WTC11 (cell line): Measurements from ENCODE around the gene IRF2. TPM values are rescaled to one million over a fixed set of nuclear protein-coding genes. Genes with fewer than 3 reads are reported as not detected.

ENCODE experiments used
- ATAC-seq: fragments of 200-7000 bp; cut with Tn5 transposase; 2 replicates; pipeline ENCODE4 v1.10.0; 2021; ENCODE audit warnings: mild to moderate bottlenecking, moderate library complexity
- CTCF ChIA-PET: fragments of 300-600 bp; sonication (Branson Sonifier 250); formaldehyde crosslinking; loops from one replicate; lab custom pipeline; 2021; ENCODE audit warnings: antibody characterized with exemption; lab: Charles Lee
- POLR2A ChIA-PET: fragments of 350-600 bp; sonication (Branson Sonifier 250); formaldehyde crosslinking; loops from one replicate; lab custom pipeline; 2021; ENCODE audit warnings: antibody characterized with exemption; lab: Charles Lee
- DNase-seq: peaks from one replicate; pipeline ENCODE4 v3.0.0; 2021; ENCODE audit warnings: low spot score
- H3K27ac Mint-ChIP-seq: 2 replicates; pipeline ENCODE4 v1.8.0; 2021; ENCODE audit warnings: mixed read lengths
- H3K27me3 Mint-ChIP-seq: 2 replicates; pipeline ENCODE4 v1.8.0; 2021; ENCODE audit warnings: low read depth, mild to moderate bottlenecking, moderate library complexity, mixed read lengths
- H3K36me3 Mint-ChIP-seq: 2 replicates; pipeline ENCODE4 v1.8.0; 2021; ENCODE audit warnings: mixed read lengths
- H3K4me1 Mint-ChIP-seq: 2 replicates; pipeline ENCODE4 v1.8.0; 2022; ENCODE audit warnings: mixed read lengths
- H3K4me3 Mint-ChIP-seq: 2 replicates; pipeline ENCODE4 v1.8.0; 2021; ENCODE audit warnings: mild to moderate bottlenecking, moderate library complexity, mixed read lengths
- H3K9me3 Mint-ChIP-seq: 2 replicates; pipeline ENCODE4 v1.8.0; 2021; ENCODE audit warnings: mixed read lengths
- ELF4 ChIP-seq: sonication (generic); formaldehyde crosslinking; IDR thresholded peaks from 2 replicates; pipeline ENCODE4 v1.8.1; 2022; ENCODE audit warnings: low read depth, mild to moderate bottlenecking, moderate library complexity, missing genetic modification reagents
- EMX1 ChIP-seq: fragments of 250-450 bp; sonication (Bioruptor Pico); IDR thresholded peaks from 2 replicates; pipeline ENCODE4 v1.8.0; 2021; ENCODE audit warnings: mild to moderate bottlenecking
- FOXK1 ChIP-seq: sonication (generic); formaldehyde crosslinking; IDR thresholded peaks from 2 replicates; pipeline ENCODE4 v1.8.0; 2022; ENCODE audit warnings: mild to moderate bottlenecking, moderate library complexity, missing genetic modification reagents
- GRHL2 ChIP-seq: fragments of 250-450 bp; sonication (Bioruptor Pico); IDR thresholded peaks from 2 replicates; pipeline ENCODE4 v1.8.0; 2022; ENCODE audit warnings: mild to moderate bottlenecking, moderate library complexity; ENCODE audit not compliant: insufficient replicate concordance, severe bottlenecking
- IRF2 ChIP-seq: sonication (generic); formaldehyde crosslinking; IDR thresholded peaks from 2 replicates; pipeline ENCODE4 v1.8.0; 2022; ENCODE audit warnings: low read depth, missing genetic modification reagents, borderline replicate concordance
- MLX ChIP-seq: sonication (generic); formaldehyde crosslinking; IDR thresholded peaks from 2 replicates; pipeline ENCODE4 v1.8.1; 2023; ENCODE audit warnings: mild to moderate bottlenecking, missing genetic modification reagents, moderate library complexity
- PRDM15 ChIP-seq: sonication (generic); formaldehyde crosslinking; IDR thresholded peaks from 2 replicates; pipeline ENCODE4 v1.8.0; 2022; ENCODE audit warnings: missing genetic modification reagents
- PREB ChIP-seq: sonication (generic); formaldehyde crosslinking; IDR thresholded peaks from 2 replicates; pipeline ENCODE4 v1.8.1; 2022; ENCODE audit warnings: mild to moderate bottlenecking, missing genetic modification reagents, moderate library complexity, borderline replicate concordance
- SOX15 ChIP-seq: fragments of 250-450 bp; sonication (Bioruptor Pico); IDR thresholded peaks from 2 replicates; pipeline ENCODE4 v1.9.0; 2021; ENCODE audit warnings: mild to moderate bottlenecking
- TEAD1 ChIP-seq: sonication (generic); formaldehyde crosslinking; IDR thresholded peaks from 2 replicates; pipeline ENCODE4 v1.8.0; 2022; ENCODE audit warnings: mild to moderate bottlenecking, missing genetic modification reagents
- ZNF219 ChIP-seq: sonication (generic); formaldehyde crosslinking; IDR thresholded peaks from 2 replicates; pipeline ENCODE4 v1.8.0; 2023; ENCODE audit warnings: missing genetic modification reagents, mild to moderate bottlenecking, borderline replicate concordance
- ZNF396 ChIP-seq: fragments of 250-450 bp; sonication (Bioruptor Pico); IDR thresholded peaks from 2 replicates; pipeline ENCODE4 v1.8.0; 2021; ENCODE audit warnings: mild to moderate bottlenecking, moderate library complexity, borderline replicate concordance
- total RNA-seq: library from RNA; stranded (reverse); gene quantifications from 3 replicates; pipeline ENCODE4 v1.2.3, GENCODE V29; 2021
- TF ChIP-seq, protein P1 (sequence below): fragments of 250-450 bp; sonication (Bioruptor Pico); conservative IDR thresholded peaks from 2 replicates; pipeline ENCODE4 v1.9.0; 2021; ENCODE audit warnings: mild to moderate bottlenecking
- TF ChIP-seq, protein P2 (sequence below): sonication (generic); formaldehyde crosslinking; IDR thresholded peaks from 2 replicates; pipeline ENCODE4 v1.8.1; 2023; ENCODE audit warnings: mild to moderate bottlenecking, missing genetic modification reagents, borderline replicate concordance

IRF2 gene
- total RNA-seq, 1 experiment from 2014 or later, result 11.8 TPM

DNA sequence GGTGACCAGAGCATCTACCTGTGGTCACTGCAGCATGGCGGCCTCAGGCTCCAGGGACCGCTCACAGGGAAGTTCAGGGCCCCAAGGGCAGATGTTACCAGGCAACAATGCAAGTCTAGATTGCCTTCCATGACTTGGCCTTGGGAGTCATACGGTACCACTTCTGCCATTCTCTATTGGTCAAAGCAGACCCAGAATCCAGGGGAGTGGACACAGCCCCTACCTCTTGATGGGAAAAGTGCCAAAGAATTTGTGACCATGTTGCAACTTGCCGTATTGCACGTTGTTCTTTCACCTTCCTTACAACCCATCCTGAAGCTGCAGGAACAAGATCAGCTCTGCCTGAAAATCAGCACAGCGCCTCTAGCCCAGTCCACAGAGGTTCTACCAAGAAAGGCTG is 111.1 kb downstream of the IRF2 start (continued):
- TF ChIP-seq PRDM15 (no peak), FOXK1 (no peak), PREB (no peak), ZNF219 (CRISPR knock-in tag) (no peak), SOX15 (CRISPR knock-in tag) (no peak), GRHL2 (CRISPR knock-in tag) (no peak), MLX (no peak), ZNF396 (CRISPR knock-in tag) (no peak)

GRCh38 chr4:184362396-184362795 is 112.0 kb downstream of the IRF2 start:
- DNase-seq (no peak), ATAC-seq (no peak)
- Mint-ChIP-seq H3K27ac (no peak overlapping the region), H3K27me3 (no peaks in the 10 kb centered on the region), H3K4me3 (no peak overlapping the region), H3K4me1 (peaks cover 26% of the 10 kb centered on the region)
- CTCF ChIA-PET, result no interaction called here
- TF ChIP-seq IRF2 (CRISPR knock-in tag), result no peak
- TF ChIP-seq ELF4 (CRISPR knock-in tag), result no peak
- TF ChIP-seq, protein P1, sequence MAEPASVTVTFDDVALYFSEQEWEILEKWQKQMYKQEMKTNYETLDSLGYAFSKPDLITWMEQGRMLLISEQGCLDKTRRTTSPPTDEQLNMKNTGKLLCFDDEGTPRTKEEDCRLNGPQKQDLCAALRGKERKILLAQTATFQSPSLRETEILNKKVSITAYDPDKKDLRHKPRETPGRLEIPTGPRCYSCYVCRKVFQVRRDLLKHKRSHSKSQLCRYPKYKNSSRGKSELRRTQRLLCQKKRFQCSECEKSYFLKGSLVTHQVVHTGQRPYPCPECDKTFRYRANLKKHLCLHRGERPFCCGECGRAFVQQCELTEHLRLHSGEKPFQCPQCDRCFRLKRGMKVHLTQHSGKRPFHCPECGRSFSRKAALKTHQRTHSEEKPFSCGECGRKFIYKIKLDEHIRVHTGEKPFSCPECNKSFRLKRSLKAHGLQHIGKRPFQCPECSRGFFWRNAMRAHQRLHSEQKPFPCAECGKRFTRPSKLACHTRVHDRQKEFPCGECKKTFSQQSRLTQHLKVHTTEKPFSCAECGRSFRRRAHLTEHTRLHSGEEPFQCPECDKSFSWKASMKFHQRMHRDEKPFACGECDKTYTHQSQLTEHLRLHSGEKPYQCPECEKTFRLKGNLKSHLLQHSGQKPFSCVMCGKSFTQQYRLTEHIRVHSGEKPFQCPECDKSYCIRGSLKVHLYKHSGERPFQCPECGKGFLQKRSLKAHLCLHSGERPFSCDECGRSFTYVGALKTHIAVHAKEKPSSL, result no peak
- TF ChIP-seq EMX1 (CRISPR knock-in tag), result no peak
- no peak for TF ChIP-seq TEAD1
- TF ChIP-seq, protein P2, sequence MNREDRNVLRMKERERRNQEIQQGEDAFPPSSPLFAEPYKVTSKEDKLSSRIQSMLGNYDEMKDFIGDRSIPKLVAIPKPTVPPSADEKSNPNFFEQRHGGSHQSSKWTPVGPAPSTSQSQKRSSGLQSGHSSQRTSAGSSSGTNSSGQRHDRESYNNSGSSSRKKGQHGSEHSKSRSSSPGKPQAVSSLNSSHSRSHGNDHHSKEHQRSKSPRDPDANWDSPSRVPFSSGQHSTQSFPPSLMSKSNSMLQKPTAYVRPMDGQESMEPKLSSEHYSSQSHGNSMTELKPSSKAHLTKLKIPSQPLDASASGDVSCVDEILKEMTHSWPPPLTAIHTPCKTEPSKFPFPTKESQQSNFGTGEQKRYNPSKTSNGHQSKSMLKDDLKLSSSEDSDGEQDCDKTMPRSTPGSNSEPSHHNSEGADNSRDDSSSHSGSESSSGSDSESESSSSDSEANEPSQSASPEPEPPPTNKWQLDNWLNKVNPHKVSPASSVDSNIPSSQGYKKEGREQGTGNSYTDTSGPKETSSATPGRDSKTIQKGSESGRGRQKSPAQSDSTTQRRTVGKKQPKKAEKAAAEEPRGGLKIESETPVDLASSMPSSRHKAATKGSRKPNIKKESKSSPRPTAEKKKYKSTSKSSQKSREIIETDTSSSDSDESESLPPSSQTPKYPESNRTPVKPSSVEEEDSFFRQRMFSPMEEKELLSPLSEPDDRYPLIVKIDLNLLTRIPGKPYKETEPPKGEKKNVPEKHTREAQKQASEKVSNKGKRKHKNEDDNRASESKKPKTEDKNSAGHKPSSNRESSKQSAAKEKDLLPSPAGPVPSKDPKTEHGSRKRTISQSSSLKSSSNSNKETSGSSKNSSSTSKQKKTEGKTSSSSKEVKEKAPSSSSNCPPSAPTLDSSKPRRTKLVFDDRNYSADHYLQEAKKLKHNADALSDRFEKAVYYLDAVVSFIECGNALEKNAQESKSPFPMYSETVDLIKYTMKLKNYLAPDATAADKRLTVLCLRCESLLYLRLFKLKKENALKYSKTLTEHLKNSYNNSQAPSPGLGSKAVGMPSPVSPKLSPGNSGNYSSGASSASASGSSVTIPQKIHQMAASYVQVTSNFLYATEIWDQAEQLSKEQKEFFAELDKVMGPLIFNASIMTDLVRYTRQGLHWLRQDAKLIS, result no peak
- TF ChIP-seq, all 79 proteins: peak for 0
- Mint-ChIP-seq H3K9me3 (peaks cover 6% of the 10 kb centered on the region), H3K36me3 (peaks cover 5% of the 10 kb centered on the region; the same call in 1 of the 2 replicates)
- POLR2A ChIA-PET, result no interaction called here
